CD14-positive monocyte (primary cell): ENCODE results near the gene FAM180A. TPM values are rescaled to one million over a fixed set of nuclear protein-coding genes. Genes with fewer than 3 reads are reported as not detected.
"Not testable (repeated sequence)": the region's sequence is repeated elsewhere in the genome, so short reads cannot be mapped to it uniquely, and the experiment has no call there.

ENCODE experiments used
- DNase-seq, 3 donors: peaks; one replicate each; pipeline ENCODE4 v3.0.0-alpha.2; 2011 to 2022
- H2AFZ ChIP-seq: 2 replicates; pipeline ENCODE4 v1.6.0; 2012; ENCODE audit warnings: mild to moderate bottlenecking, low read depth, low read length, inconsistent platforms; ENCODE audit not compliant: insufficient read depth, poor library complexity, severe bottlenecking
- H3K27ac ChIP-seq, 2 donors: 1 replicate in 1 of 2; 2 replicates in 1 of 2; pipeline ENCODE4 v1.5.1; 2012 to 2013; ENCODE audit warnings: low read length in 2 of 2, control low read depth in 1 of 2, inconsistent platforms in 1 of 2, low read depth in 1 of 2, mild to moderate bottlenecking in 1 of 2
- H3K27me3 ChIP-seq, 2 donors: one replicate each; pipeline versions ENCODE4 v1.6.0 to v1.6.1; 2011 to 2013; ENCODE audit warnings: low read length in 2 of 2; ENCODE audit not compliant: control insufficient read depth in 2 of 2, insufficient read depth in 2 of 2
- H3K36me3 ChIP-seq, 2 donors: replicated peaks in 1 of 2; 1 replicate in 1 of 2; 2 replicates in 1 of 2; pipeline versions ENCODE4 v1.5.1 to v1.6.1; 2012 to 2013; ENCODE audit warnings: low read length in 2 of 2, control low read depth in 1 of 2, inconsistent platforms in 1 of 2, mild to moderate bottlenecking in 1 of 2; ENCODE audit not compliant: insufficient read depth in 2 of 2, control insufficient read depth in 1 of 2
- H3K4me1 ChIP-seq, 2 donors: 1 replicate in 1 of 2; 2 replicates in 1 of 2; pipeline versions ENCODE4 v1.5.1 to v1.6.1; 2012 to 2013; ENCODE audit warnings: low read length in 2 of 2, control low read depth in 1 of 2, inconsistent platforms in 1 of 2, mild to moderate bottlenecking in 1 of 2, moderate library complexity in 1 of 2; ENCODE audit not compliant: insufficient read depth in 2 of 2, control insufficient read depth in 1 of 2
- H3K4me2 ChIP-seq: replicated peaks from 2 replicates; pipeline ENCODE3; 2012; ENCODE audit warnings: low read length, moderate library complexity, mild to moderate bottlenecking; ENCODE audit not compliant: poor library complexity, severe bottlenecking; ENCODE audit errors: extremely low read depth
- H3K4me3 ChIP-seq, 3 experiments: fragments of 200-600 bp in 1 of 3; sonication (generic) in 1 of 3; replicated peaks in 1 of 3; 1 replicate in 2 of 3; 2 replicates in 1 of 3; pipeline ENCODE4 v1.5.1; 2011 to 2013; ENCODE audit warnings: low read length in 3 of 3, mild to moderate bottlenecking in 3 of 3, control low read depth in 2 of 3, low read depth in 2 of 3, inconsistent platforms in 1 of 3, moderate library complexity in 1 of 3
- H3K79me2 ChIP-seq: 2 replicates; pipeline ENCODE4 v1.6.0; 2012; ENCODE audit warnings: mild to moderate bottlenecking, control low read depth, inconsistent platforms, low read length, moderate library complexity; ENCODE audit not compliant: insufficient read depth
- H3K9ac ChIP-seq: 2 replicates; pipeline ENCODE4 v1.6.0; 2017; ENCODE audit warnings: low read length, mild to moderate bottlenecking; ENCODE audit not compliant: insufficient read depth, poor library complexity, severe bottlenecking
- H3K9me3 ChIP-seq, 2 donors: replicated peaks in 1 of 2; 1 replicate in 1 of 2; 2 replicates in 1 of 2; pipeline versions ENCODE4 v1.5.1 to v1.6.1; 2012 to 2013; ENCODE audit warnings: low read length in 2 of 2, control low read depth in 1 of 2; ENCODE audit not compliant: control insufficient read depth in 1 of 2, insufficient read depth in 1 of 2
- H4K20me1 ChIP-seq: 2 replicates; pipeline ENCODE4 v1.6.0; 2012; ENCODE audit warnings: mild to moderate bottlenecking, low read length, control low read depth, moderate library complexity; ENCODE audit not compliant: insufficient read depth
- H3K27ac Mint-ChIP-seq, 7 donors: one replicate each; pipeline ENCODE4 v1.8.0; 2020; ENCODE audit warnings: mild to moderate bottlenecking in 7 of 7, mixed read lengths in 7 of 7, moderate library complexity in 6 of 7, inconsistent platforms in 2 of 7
- H3K27me3 Mint-ChIP-seq, 3 donors: one replicate each; pipeline ENCODE4 v1.8.0; 2021 to 2022; ENCODE audit warnings: low read depth in 3 of 3, mild to moderate bottlenecking in 3 of 3, mixed read lengths in 3 of 3, moderate library complexity in 3 of 3, inconsistent platforms in 1 of 3
- H3K36me3 Mint-ChIP-seq, 2 donors: one replicate each; pipeline ENCODE4 v1.8.0; 2020; ENCODE audit warnings: mixed read lengths in 2 of 2, inconsistent platforms in 1 of 2, mild to moderate bottlenecking in 1 of 2
- H3K4me1 Mint-ChIP-seq: one replicate; pipeline ENCODE4 v1.8.0; 2020; ENCODE audit warnings: mild to moderate bottlenecking, mixed read lengths
- H3K4me3 Mint-ChIP-seq, 2 donors: one replicate each; pipeline ENCODE4 v1.8.0; 2020; ENCODE audit warnings: mild to moderate bottlenecking in 2 of 2, mixed read lengths in 2 of 2, moderate library complexity in 1 of 2
- H3K9me3 Mint-ChIP-seq, 7 donors: one replicate each; pipeline ENCODE4 v1.8.0; 2020 to 2022; ENCODE audit warnings: mixed read lengths in 7 of 7, mild to moderate bottlenecking in 6 of 7, moderate library complexity in 6 of 7, inconsistent platforms in 2 of 7
- CTCF ChIP-seq: fragments of 200-600 bp; IDR thresholded peaks from one replicate; pipeline ENCODE4 v1.8.0; 2022; ENCODE audit warnings: antibody characterized with exemption, mild to moderate bottlenecking
- WGBS: methylation state at CpG from one replicate; pipeline ENCODE4 v1.1.5; 2013; ENCODE audit warnings: missing lambda C conversion rate; ENCODE audit not compliant: insufficient coverage; 5-methylcytosine and 5-hydroxymethylcytosine counted together
- intact Hi-C, 2 donors: fragments of 100-400 bp; cut with micrococcal nuclease; formaldehyde crosslinking; loops; one replicate each; pipeline versions ENCODE4 v1.15.0 to v1.15.1; 2023
- polyA plus RNA-seq, 3 donors: library from polyadenylated mRNA; depleted of rRNA in 1 of 3; unstranded in 2 of 3; stranded (reverse) in 1 of 3; fragments of 300-500 nt in 2 of 3; fragments of >200 nt in 1 of 3; fragmentation: Illumina TruSeq in 2 of 3; gene quantifications; 1 replicate in 2 of 3; 2 replicates in 1 of 3; pipeline ENCODE4 v1.2.3, GENCODE V29; 2012 to 2021

FAM180A gene
- polyA plus RNA-seq, 3 donors: not detected

- 83% methylated on average over 6 of the region's 8 CpGs for WGBS
- H3K27me3 ChIP-seq: no peaks in the 10 kb centered on the region
- H4K20me1 ChIP-seq: no peaks in the 10 kb centered on the region
- H3K27me3 Mint-ChIP-seq: peaks cover 0 to 3% (median 0%) of the 10 kb centered on the region in 3 donors
- peaks cover 3 to 10% of the 10 kb centered on the region in 2 donors for H3K36me3 Mint-ChIP-seq
- no peak overlapping the region for H3K27ac ChIP-seq
- no peaks in the 10 kb centered on the region for H3K36me3 ChIP-seq
- H3K4me3 ChIP-seq: no peak overlapping the region
- no peak overlapping the region for H2AFZ ChIP-seq
- TF ChIP-seq CTCF: no peak
- H3K4me1 Mint-ChIP-seq: no peaks in the 10 kb centered on the region
- H3K4me3 Mint-ChIP-seq: no peak overlapping the region
- H3K9me3 ChIP-seq: no peaks in the 10 kb centered on the region
- intact Hi-C loops: no loop called here
- no peak overlapping the region for H3K4me2 ChIP-seq
- H3K4me1 ChIP-seq: no peaks in the 10 kb centered on the region
- H3K79me2 ChIP-seq: no peaks in the 10 kb centered on the region
- DNase-seq: no peak
- H3K27ac Mint-ChIP-seq: peak overlapping the region in 1 of 7 donors; percentile 47
- H3K9me3 Mint-ChIP-seq: no peaks in the 10 kb centered on the region
- H3K9ac ChIP-seq: no peak overlapping the region
Observed at GRCh38 chr7:135697276-135698049, 51.1 kb downstream of the FAM180A start.

- Histone ChIP-seq H3K79me2 (no peaks in the 10 kb centered on the region), H3K9ac (no peak overlapping the region), H3K27me3 (no peaks in the 10 kb centered on the region), H3K4me2 (no peak overlapping the region), H3K4me3 (no peak overlapping the region), H3K4me1 (no peaks in the 10 kb centered on the region), H3K36me3 (no peaks in the 10 kb centered on the region), H4K20me1 (no peaks in the 10 kb centered on the region), H2AFZ (no peak overlapping the region), H3K9me3 (no peaks in the 10 kb centered on the region), H3K27ac (no peak overlapping the region)
- H3K4me3 Mint-ChIP-seq: no peak overlapping the region
- TF ChIP-seq CTCF: no peak
- H3K4me1 Mint-ChIP-seq: peaks cover 8% of the 10 kb centered on the region
- H3K36me3 Mint-ChIP-seq: peaks cover 10 to 13% of the 10 kb centered on the region in 2 donors
- DNase-seq: no peak
- H3K9me3 Mint-ChIP-seq: no peaks in the 10 kb centered on the region
- no peak overlapping the region for H3K27ac Mint-ChIP-seq
- no CpG with 5 or more reads among the region's 4 CpGs for WGBS
- H3K27me3 Mint-ChIP-seq: peaks cover 0 to 1% (median 0%) of the 10 kb centered on the region in 3 donors
- intact Hi-C loops: no loop called here
Observed at GRCh38 chr7:135693558-135693957, 55.1 kb downstream of the FAM180A start.

GRCh38 chr7:135692606-135693005, 56.0 kb downstream of the FAM180A start:
- H3K27me3 ChIP-seq: not testable (repeated sequence)
- WGBS: 97% methylated on average over 7 of the region's 7 CpGs

More at GRCh38 chr7:135692606-135693005, 56.0 kb downstream of the FAM180A start:
- H3K36me3 ChIP-seq, H3K9me3 Mint-ChIP-seq, H3K9me3 ChIP-seq, H3K9ac ChIP-seq, H3K27me3 Mint-ChIP-seq, intact Hi-C loops, H3K4me2 ChIP-seq, H3K4me3 Mint-ChIP-seq, H3K27ac Mint-ChIP-seq, DNase-seq, H3K4me1 ChIP-seq, H3K4me3 ChIP-seq, H3K4me1 Mint-ChIP-seq, H3K79me2 ChIP-seq, H2AFZ ChIP-seq, H4K20me1 ChIP-seq, H3K27ac ChIP-seq: not testable (repeated sequence)
- H3K36me3 Mint-ChIP-seq: peaks cover 13 to 14% of the 10 kb centered on the region in 2 donors
